ENCODE results near the gene TMEM201.

The TMEM201 gene

GRCh38 chr1:9577423-9577822 is 11.3 kb upstream of the TMEM201 start:
- no peak for DNase-seq (ENCODE audit: low read depth)

GRCh38 chr1:9580942-9581341 is 7.8 kb upstream of the TMEM201 start:
- no peak for DNase-seq (ENCODE audit: low read depth)

- no peak for DNase-seq (ENCODE audit: low read depth)
These were observed 2.5 kb upstream of the TMEM201 start for GRCh38 chr1:9586147-9586766.

- DNase-seq (ENCODE audit: low read depth), result peak; percentile 7
These were observed 520 bp downstream of the TMEM201 start for GRCh38 chr1:9589144-9589718.

- no peak for DNase-seq (ENCODE audit: low read depth)
These were observed 1.0 kb downstream of the TMEM201 start for GRCh38 chr1:9589719-9590157.

GRCh38 chr1:9590201-9590600 is 1.5 kb downstream of the TMEM201 start:
- DNase-seq (ENCODE audit: low read depth), result no peak

- DNase-seq (ENCODE audit: low read depth), result no peak
These were observed 2.4 kb downstream of the TMEM201 start for GRCh38 chr1:9590945-9591668.

GRCh38 chr1:9591669-9592509 is 3.2 kb downstream of the TMEM201 start:
- DNase-seq (ENCODE audit: low read depth), result no peak

GRCh38 chr1:9592510-9593075 is 3.9 kb downstream of the TMEM201 start:
- no peak for DNase-seq (ENCODE audit: low read depth)

- no peak for DNase-seq (ENCODE audit: low read depth)
These were observed 4.4 kb downstream of the TMEM201 start for GRCh38 chr1:9593147-9593491.

GRCh38 chr1:9593492-9594465 is 5.1 kb downstream of the TMEM201 start:
- no peak for DNase-seq (ENCODE audit: low read depth)

GRCh38 chr1:9594471-9595155 is 5.9 kb downstream of the TMEM201 start:
- no peak for DNase-seq (ENCODE audit: low read depth)

GRCh38 chr1:9595156-9595967 is 6.7 kb downstream of the TMEM201 start:
- DNase-seq (ENCODE audit: low read depth), result no peak

GRCh38 chr1:9595968-9596340 is 7.2 kb downstream of the TMEM201 start:
- no peak for DNase-seq (ENCODE audit: low read depth)

- no peak for DNase-seq (ENCODE audit: low read depth)
These were observed 7.9 kb downstream of the TMEM201 start for GRCh38 chr1:9596415-9597123.

GRCh38 chr1:9597361-9598315 is 8.9 kb downstream of the TMEM201 start:
- DNase-seq (ENCODE audit: low read depth), result no peak

- DNase-seq (ENCODE audit: low read depth), result no peak
These were observed 9.6 kb downstream of the TMEM201 start for GRCh38 chr1:9598316-9598700.

- no peak for DNase-seq (ENCODE audit: low read depth)
These were observed 11.0 kb downstream of the TMEM201 start for GRCh38 chr1:9599741-9600140.

Data from GM04504 (cell line).